HG03039 (cell line): ENCODE results near the gene PCSK7.

Experiments
- ATAC-seq: cut with Tn5 transposase; IDR thresholded peaks from one replicate; pipeline ENCODE4 v1.9.1; 2021; ENCODE audit warnings: mild to moderate bottlenecking, moderate library complexity; ENCODE audit not compliant: unreplicated experiment

Gene PCSK7

DNA sequence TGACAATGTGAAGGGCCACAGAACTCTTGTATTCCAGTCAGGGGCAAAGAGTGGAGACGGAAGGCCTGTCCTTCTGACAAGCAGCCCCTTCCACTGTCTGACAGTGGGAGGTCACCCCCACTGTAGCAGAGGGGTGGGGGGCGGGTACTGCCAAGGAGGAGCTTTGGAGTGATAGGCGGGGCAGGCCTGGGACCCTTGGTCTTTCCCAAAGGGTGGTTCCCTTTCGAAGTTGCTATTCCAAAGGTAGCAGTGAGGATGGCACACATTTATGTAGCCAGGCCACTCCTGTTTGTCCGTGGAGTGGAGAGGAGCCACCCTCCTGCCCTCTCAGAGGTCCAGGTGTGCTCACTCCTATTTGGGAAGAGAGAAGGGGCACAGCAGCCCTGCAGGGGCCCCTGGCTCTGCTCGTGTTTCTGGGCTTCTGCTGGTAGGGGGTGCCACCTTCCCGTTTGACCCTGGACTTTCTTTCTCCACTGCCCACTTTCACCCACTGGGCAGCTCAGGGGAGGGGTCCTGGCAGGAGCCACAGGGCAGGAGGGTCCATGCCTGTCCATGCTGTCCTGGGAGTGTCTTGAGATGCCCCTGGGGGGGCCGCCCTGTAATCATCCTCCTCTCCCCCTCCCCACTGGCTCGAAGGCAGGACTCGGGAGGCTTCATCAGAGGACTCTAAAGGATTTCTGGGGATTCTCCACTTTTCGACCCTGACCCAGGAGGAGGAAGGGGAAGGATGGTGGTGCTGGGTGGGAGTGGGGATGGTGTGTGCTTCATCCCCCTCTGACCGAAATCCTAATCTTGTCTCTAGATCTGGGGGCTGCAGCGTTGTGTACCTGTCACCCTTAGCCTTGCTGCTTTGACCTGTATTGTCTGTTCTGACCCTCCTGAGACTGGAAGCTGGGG lies 31.7 kb downstream of the PCSK7 start:
- no peak for ATAC-seq

DNA sequence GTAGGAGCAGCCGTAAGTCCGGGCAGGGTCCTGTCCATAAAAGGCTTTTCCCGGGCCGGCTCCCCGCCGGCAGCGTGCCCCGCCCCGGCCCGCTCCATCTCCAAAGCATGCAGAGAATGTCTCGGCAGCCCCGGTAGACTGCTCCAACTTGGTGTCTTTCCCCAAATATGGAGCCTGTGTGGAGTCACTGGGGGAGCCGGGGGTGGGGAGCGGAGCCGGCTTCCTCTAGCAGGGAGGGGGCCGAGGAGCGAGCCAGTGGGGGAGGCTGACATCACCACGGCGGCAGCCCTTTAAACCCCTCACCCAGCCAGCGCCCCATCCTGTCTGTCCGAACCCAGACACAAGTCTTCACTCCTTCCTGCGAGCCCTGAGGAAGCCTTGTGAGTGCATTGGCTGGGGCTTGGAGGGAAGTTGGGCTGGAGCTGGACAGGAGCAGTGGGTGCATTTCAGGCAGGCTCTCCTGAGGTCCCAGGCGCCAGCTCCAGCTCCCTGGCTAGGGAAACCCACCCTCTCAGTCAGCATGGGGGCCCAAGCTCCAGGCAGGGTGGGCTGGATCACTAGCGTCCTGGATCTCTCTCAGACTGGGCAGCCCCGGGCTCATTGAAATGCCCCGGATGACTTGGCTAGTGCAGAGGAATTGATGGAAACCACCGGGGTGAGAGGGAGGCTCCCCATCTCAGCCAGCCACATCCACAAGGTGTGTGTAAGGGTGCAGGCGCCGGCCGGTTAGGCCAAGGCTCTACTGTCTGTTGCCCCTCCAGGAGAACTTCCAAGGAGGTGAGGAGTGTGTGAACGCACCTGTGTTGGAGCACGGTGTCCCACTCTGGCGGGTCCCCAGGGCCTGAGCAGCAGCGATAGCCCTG lies 32.6 kb downstream of the PCSK7 start, which contains the start of gene TAGLN:
TAGLN (plus strand) TSS at position 318 of the 863 bp plus-strand sequence. CDS start 3,644 bp downstream, outside the sequence.
- ATAC-seq: no peak

DNA sequence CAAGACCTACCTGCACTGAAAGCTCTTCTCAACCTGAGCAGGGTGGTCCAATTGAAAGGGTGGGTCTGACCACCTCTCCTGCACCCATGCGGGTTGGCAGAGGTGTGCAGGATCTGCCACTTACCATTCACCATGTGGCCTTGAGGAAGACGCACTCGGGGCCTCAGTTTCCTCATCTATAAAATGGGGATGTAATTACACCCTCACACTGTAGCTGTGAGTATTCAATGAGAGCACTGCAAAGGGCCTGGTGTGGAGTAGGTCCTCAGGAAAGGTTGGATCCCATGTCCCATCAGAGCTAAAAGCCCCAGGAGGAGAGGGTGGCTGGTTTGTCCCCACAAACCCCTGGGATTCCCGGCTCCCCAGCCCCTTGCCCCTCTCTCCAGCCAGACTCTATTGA lies 33.3 kb downstream of the PCSK7 start:
- ATAC-seq: no peak

DNA sequence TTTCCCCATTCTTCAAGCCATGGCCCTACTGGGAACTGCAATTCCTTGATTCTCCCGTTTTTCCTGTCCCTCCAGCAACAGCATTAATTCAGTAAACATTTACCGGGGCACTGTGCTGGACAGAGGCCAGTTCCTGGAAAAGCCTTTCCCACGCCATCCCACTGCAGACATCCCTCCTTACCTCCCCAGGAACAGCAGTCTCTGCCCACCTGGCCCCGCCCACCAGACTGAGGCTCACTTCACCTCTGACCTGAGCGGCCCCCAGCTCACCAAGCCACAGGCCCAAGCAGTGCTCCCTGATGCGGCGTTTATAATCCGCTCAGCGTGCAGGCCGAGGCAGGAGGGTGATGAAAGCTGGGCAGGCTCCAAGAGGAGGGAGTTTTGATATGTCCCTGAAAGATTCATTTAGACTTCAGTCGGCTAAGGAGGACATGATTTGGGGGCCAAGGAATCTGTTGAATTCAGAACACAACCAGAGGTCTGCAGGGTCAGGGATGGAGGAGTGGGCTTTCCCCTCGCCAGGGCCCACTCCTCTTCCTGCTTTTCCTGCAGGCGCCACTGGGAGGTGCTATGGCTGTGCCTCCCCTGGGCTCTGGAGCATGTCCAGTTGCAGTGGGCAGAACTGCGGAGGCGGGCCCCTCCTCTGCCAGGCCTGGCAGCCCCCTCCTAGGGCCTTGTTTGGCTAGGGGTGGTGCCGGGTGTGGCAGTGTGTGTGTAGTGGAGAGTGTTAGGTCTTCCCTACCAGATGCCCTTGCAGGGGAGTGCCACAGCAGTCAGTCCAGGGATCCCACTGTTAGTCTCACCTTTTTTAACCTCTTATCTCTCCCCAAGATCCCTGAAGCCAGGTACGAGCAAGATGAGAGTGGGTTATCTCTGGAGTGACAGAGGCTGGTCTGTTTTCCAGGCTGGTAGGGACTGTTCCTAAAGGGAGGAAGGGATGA lies 34.1 kb downstream of the PCSK7 start:
- ATAC-seq: no peak

DNA sequence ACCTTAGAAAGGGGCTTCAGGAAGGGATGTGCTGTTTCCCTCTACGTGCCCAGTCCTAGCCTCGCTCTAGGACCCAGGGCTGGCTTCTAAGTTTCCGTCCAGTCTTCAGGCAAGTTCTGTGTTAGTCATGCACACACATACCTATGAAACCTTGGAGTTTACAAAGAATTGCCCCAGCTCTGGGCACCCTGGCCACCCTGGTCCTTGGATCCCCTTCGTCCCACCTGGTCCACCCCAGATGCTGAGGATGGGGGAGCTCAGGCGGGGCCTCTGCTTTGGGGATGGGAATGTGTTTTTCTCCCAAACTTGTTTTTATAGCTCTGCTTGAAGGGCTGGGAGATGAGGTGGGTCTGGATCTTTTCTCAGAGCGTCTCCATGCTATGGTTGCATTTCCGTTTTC lies 34.9 kb downstream of the PCSK7 start:
- no peak for ATAC-seq

DNA sequence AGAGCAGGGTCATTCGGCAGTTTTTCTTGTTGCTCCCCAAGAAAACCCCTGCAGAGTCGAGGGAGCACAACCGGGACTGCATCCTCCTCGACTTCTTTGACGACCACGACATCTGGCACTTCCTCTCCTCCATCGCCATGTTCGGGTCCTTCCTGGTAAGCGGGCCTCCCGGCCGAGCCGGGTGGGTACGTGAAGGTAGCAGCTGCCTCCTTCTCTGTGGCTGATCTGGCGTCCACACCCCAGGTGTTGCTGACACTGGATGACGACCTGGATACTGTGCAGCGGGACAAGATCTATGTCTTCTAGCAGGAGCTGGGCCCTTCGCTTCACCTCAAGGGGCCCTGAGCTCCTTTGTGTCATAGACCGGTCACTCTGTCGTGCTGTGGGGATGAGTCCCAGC lies 36.1 kb downstream of the PCSK7 start:
- no peak for ATAC-seq

DNA sequence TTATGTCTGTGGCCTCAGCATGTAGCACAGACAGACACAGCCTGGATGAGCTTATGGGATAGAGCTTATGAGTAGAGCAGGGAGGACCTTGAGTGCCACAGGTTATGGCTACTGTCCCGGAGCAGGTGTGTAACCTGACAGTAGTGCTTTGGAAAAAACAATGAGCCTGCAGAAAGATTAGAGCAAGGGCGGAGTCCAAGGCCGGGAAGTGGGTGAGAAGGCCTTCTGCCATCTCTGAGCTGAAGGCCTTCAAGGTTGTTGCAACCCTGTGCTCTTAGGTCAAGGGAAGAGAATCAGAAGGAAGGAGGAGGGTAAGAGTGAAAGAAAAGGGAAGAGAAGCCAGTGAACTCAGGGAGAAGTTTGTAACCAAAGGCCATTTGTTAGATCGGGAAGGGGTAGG lies 36.6 kb downstream of the PCSK7 start:
- ATAC-seq: no peak

DNA sequence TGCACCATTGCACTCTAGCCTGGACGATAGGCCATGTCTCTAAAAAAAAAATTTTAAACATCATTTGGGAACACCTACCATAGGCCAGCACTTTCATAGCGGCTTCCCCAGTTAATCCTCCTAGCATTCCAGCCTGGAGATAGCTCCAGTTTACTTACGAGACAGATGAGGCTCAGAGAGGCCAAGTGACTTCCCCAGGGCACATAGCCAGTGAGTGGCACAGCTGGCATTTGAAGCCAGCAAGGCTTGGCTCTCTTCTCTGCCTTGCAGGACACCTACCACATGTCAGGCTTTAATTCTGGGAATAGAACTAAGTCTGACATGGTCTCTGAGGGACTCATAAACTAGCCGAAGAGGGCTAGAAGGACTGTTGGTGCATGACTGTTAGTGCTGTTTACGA lies 37.6 kb downstream of the PCSK7 start:
- no peak for ATAC-seq

DNA sequence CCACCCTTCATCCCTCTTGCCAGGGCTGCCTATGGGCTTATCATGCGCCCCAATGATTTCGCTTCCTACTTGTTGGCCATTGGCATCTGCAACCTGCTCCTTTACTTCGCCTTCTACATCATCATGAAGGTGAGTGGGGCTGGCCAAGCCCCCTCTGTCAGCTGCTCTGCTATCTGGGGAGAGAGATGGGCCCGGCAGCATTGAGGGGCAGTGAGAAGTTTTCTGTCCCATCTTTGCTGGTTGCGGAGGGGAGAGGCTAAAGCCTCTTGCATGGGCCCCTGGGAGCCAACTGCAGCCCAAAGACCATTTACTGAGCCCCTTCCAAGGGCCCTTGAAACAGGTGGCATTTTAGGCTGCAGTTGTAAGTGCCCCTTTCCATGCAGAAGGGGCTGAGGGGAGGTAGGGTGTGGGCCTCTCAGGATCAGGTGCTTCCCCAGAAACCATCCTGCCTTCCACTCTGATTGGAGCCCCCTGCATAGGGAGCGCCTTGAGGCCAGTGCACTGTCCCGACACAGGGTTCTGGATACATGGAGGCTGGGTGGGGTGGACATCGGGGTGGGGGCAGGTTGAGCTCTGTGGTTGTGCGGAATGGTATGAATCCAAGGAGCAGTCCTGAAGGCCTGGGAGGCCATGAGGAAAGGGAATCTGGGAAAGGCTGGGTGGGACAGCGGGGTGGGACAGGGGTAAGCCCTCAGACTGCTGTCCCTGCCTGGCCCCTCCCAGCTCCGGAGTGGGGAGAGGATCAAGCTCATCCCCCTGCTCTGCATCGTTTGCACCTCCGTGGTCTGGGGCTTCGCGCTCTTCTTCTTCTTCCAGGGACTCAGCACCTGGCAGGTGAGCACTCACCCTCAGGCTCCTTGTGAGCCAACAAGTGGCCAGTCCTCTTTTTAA lies 38.5 kb downstream of the PCSK7 start:
- no peak for ATAC-seq

DNA sequence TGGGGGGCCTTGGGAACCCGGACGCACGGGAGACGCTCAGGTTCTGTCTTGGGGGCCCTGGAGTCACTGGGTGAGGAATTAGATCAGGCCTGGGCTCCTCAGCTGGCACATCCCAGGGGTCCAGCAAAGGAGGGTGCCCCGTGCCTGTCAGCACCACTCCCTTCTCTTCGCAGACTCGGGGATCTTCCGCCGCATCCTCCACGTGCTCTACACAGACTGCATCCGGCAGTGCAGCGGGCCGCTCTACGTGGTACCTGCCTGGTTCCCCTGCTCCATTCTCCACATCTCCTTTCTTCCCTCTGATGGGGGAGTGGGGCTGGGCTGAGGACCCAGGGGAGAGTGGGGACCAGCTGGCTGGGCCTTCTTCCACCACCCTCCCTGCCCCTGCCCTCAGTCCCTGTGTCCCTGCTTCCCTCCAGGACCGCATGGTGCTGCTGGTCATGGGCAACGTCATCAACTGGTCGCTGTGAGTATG lies 39.4 kb downstream of the PCSK7 start:
- no peak for ATAC-seq

DNA sequence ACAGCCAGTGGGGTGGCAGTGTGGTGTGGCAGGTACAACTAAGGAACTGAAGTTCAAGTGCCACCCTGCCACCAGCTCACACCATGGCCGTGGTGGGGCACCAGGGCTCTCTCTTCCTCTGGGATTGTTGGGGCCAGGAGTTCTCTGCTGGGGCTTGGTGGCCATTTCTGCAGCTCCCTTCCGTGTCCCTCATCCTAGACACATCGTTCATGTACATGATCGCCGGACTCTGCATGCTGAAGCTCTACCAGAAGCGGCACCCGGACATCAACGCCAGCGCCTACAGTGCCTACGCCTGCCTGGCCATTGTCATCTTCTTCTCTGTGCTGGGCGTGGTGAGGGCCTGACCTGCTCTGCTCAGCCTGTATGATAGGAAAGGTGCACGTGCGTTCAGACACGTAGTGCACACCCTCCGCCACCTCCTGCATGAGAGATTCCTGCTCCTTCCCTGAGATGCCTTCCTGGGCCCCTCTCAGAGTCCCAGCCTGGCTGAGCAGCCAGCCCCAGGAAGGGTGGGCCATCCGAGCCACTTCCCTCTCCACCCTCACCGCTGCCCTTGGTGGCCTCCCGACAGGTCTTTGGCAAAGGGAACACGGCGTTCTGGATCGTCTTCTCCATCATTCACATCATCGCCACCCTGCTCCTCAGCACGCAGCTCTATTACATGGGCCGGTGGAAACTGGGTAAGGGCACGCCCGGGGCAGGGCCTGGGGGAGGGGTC lies 40.0 kb downstream of the PCSK7 start:
- no peak for ATAC-seq

DNA sequence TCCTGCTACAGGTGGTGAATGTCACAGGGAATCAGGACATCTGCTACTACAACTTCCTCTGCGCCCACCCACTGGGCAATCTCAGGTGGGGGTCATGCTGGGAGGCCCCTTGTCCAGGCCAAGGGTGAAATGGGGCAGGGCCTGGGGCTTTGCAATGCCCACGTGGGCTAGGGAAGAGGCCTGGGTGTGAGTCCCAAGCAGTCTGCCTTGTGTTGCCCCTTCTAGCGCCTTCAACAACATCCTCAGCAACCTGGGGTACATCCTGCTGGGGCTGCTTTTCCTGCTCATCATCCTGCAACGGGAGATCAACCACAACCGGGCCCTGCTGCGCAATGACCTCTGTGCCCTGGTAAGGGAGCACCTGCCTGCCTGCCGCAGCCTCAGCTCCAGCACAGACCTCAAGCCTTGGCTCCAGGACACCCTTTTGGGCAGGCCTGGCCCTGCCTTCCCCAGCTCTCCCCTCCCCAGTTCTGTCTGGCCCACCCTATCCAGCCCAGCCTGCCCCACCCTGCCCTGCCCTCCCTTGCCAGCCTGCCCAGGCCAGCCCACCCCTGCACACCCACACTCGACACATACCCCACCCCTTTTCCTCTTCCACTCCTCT lies 41.8 kb downstream of the PCSK7 start:
- no peak for ATAC-seq

DNA sequence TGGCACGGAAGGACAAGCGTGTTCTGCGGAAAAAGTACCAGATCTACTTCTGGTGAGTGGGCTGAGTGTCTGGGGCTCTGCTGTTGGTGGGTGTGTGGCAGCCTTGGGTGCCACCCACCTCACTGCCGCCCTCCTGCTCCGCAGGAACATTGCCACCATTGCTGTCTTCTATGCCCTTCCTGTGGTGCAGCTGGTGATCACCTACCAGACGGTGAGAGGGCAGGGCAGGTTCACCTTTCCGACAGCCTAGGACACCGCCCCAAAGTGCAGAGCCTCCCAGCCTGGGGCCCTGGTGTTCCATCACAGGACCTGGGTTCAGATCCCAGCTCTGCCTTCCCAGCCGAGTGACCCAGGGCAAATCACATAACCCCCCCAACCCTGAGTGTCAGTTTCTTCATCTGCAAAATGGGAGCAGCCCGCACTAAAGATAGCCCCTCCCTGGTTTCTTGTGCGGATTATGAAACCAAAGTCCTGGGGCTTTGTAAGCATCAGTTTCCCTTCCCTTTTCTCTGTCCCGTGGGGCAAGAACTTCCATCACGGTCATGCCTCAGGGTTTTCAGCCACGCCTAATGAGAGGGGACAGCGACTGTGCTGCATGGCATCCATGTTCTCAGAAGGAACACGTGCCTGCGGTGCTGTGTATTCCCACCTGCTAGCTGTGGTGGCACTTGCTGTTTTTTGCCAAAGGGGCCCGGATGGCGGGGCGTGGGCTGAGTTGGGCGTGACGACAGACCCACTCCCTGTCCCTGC lies 42.5 kb downstream of the PCSK7 start:
- no peak for ATAC-seq

DNA sequence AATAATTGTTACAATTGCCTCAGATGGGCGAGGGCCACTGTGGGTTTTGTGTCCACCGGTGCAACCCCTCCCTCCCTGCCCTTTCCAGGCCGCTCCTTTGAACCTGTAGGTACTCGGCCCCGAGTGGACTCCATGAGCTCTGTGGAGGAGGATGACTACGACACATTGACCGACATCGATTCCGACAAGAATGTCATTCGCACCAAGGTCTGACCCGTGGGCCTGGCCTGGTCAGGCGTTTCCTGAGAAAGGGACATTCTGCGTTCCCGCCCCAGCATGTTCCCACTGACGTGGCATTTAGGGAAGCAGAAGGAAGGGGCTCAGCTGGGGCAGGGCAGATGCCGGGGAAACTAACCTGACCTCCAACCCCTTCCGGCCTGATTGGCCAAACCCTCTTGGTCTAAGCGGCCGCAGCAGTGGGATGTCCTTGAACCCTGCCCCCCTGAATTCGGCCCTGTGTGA lies 43.2 kb downstream of the PCSK7 start:
- no peak for ATAC-seq

DNA sequence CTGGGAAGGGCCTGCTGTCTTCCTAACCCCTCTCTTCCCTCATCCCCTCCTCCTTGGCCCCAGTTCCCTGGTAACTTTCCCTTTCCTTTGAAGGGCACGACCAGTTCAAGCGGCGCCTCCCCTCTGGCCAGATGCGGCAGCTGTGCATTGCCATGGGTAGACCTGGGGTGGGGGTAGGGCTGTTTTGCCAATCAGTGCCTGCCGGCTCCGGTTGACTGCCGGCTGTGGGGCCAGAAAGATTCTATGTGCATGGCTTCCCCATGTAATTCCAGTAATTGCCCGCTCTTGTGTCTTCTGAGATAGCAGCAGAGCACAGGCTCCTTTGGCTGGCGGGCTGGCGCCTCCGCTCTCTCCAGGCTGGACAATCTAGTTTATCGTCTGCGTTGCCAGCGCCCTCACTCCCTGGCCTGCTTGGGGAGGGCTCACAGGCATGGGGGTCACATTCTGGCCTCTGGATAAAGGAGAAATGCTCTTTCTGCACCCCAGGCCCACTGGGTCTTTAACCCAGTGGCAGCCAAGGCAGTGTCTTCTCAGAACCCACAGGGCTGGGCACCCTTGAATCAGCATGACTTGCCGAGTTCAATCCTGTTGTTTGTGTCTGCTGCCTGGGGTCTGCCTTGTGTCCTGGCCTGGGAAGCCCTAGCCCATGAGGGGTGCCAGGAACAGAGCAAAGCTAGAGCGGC lies 43.9 kb downstream of the PCSK7 start:
- no peak for ATAC-seq

DNA sequence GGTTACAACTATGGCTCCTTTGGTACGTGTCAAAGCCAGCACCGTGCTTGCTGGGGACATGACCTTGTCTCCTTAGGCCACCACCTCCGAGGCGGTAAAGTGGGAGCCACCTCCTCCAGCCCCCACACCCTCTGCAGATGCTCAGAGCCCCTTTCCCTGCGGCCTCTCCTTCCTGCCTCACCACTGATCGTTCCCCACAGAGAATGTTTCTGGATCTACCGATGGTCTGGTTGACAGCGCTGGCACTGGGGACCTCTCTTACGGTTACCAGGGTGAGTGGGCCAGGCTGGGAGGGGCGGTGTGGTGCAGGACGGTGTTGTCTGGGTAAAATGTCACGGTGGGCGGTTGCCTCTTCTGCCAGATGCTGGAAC lies 44.5 kb downstream of the PCSK7 start:
- no peak for ATAC-seq

DNA sequence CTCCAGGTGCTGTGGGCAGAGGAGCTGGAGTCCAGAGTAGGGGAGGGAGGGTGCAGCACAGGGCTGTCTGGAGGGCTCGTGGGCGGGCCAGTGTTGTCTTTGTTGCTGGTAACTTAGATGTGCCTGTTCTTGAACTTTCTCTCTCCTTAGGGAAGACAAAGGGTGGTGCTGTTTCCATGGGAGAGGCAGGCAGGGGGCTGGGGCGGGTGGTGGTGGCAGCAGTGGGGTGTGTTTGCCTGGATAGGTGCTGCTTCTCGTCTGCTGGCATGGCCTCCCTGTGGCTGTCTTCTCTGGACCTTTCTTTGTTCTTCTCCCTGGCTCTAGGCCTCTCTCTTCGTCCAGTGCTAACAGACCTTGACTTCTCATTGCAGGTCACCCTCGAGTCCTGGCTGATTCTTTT lies 44.9 kb downstream of the PCSK7 start:
- no peak for ATAC-seq
